ENCODE data around the gene CLIP2.
"Not testable (repeated sequence)": the region's sequence is repeated elsewhere in the genome, so short reads cannot be mapped to it uniquely, and the experiment has no call there.

CLIP2 gene

DNA sequence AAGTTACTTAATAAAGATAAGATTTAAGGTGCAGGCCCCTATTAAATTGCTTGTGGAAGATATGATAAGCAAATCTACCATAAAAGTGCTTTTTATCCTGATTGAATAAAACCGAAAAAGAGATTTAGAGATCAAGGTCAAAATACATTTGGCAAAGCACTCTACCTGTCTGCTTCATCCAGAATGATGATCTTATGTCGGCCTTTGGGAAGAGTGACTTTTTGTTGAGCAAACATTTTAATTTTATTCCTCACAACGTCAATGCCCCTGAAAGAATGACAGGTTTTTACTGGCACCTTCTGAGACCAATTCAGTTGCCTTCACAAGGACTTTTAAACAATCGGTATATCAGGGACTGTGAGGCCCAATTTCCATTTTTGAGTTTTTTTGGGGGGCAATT lies 42.7 kb upstream of the CLIP2 start:
- Histone ChIP-seq H3K27me3 (ENCODE audit: insufficient read depth, low read length, poor library complexity) (no peaks in the 10 kb centered on the region), H3K9ac (ENCODE audit: low read depth, low read length) (0 out of 2 replicates have a peak overlapping the region, but pooled peaks have one; percentile 3), H3K4me1 (ENCODE audit: insufficient read depth, low read length) (peaks cover 55% of the 10 kb centered on the region), H3K4me2 (ENCODE audit: insufficient read depth, low read length) (no peak overlapping the region), H3K36me3 (ENCODE audit: insufficient read depth, low read length) (peaks cover 89% of the 10 kb centered on the region), H2AFZ (ENCODE audit: low read depth, low read length) (no peak overlapping the region), H3K9me3 (ENCODE audit: insufficient read depth, low read length, severe bottlenecking) (no peaks in the 10 kb centered on the region), H3K79me2 (ENCODE audit: insufficient read depth, low read length) (peaks cover 83% of the 10 kb centered on the region), H3K4me3 (ENCODE audit: low read depth in 1 of 2, low read length in 2 of 2) (no peak overlapping the region), H3K27ac (ENCODE audit: low read length) (no peak overlapping the region), H4K20me1 (ENCODE audit: insufficient read depth, low read length) (peaks cover 29% of the 10 kb centered on the region)
- ATAC-seq (ENCODE audit: insufficient read depth, low read depth) (no peak), DNase-seq (no peak)
- TF ChIP-seq, protein P1, sequence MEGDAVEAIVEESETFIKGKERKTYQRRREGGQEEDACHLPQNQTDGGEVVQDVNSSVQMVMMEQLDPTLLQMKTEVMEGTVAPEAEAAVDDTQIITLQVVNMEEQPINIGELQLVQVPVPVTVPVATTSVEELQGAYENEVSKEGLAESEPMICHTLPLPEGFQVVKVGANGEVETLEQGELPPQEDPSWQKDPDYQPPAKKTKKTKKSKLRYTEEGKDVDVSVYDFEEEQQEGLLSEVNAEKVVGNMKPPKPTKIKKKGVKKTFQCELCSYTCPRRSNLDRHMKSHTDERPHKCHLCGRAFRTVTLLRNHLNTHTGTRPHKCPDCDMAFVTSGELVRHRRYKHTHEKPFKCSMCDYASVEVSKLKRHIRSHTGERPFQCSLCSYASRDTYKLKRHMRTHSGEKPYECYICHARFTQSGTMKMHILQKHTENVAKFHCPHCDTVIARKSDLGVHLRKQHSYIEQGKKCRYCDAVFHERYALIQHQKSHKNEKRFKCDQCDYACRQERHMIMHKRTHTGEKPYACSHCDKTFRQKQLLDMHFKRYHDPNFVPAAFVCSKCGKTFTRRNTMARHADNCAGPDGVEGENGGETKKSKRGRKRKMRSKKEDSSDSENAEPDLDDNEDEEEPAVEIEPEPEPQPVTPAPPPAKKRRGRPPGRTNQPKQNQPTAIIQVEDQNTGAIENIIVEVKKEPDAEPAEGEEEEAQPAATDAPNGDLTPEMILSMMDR (IDR thresholded peaks at IDR 0.05; ENCODE audit: borderline replicate concordance, extremely low read depth, low read length, poor library complexity, severe bottlenecking): no peak
- no peak for TF ChIP-seq EZH2 (IDR thresholded peaks at IDR 0.05; ENCODE audit: borderline replicate concordance, low read depth, low read length, severe bottlenecking)

DNA sequence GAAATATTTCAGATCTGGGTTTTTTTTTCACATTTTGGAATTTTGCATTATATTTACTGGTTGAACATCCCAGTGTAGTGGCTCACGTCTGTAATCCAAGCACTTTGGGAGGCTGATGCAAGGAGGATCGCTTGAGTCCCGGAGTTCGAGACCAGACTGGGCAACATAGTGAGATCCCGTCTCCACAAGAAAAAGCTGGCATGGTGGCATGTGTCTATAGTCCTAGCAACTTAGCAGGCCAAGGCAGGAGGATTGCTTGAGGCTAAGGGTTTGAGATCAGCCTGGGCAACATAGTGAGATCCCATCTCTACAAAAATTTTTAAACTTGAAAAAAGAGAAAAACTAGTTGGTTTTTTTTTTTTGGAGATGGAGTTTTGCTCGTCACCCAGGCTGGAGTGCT lies 41.1 kb upstream of the CLIP2 start:
- Histone ChIP-seq H3K9me3 (ENCODE audit: insufficient read depth, low read length, severe bottlenecking) (no peaks in the 10 kb centered on the region), H3K4me1 (ENCODE audit: insufficient read depth, low read length) (peaks cover 54% of the 10 kb centered on the region), H3K9ac (ENCODE audit: low read depth, low read length) (no peak overlapping the region; the same call in 1 of the 2 replicates), H3K4me2 (ENCODE audit: insufficient read depth, low read length) (peak overlapping the region; percentile 1; the same call in 1 of the 2 replicates), H4K20me1 (ENCODE audit: insufficient read depth, low read length) (peaks cover 27% of the 10 kb centered on the region), H3K4me3 (ENCODE audit: low read depth in 1 of 2, low read length in 2 of 2) (no peak overlapping the region), H3K27me3 (ENCODE audit: insufficient read depth, low read length, poor library complexity) (no peaks in the 10 kb centered on the region), H3K27ac (ENCODE audit: low read length) (no peak overlapping the region), H2AFZ (ENCODE audit: low read depth, low read length) (no peak overlapping the region), H3K79me2 (ENCODE audit: insufficient read depth, low read length) (peaks cover 78% of the 10 kb centered on the region), H3K36me3 (ENCODE audit: insufficient read depth, low read length) (peaks cover 83% of the 10 kb centered on the region)
- no peak for DNase-seq
- TF ChIP-seq EZH2 (IDR thresholded peaks at IDR 0.05; ENCODE audit: borderline replicate concordance, low read depth, low read length, severe bottlenecking): no peak
- TF ChIP-seq, protein P1 (IDR thresholded peaks at IDR 0.05; ENCODE audit: borderline replicate concordance, extremely low read depth, low read length, poor library complexity, severe bottlenecking): no peak
- ATAC-seq (ENCODE audit: insufficient read depth, low read depth): no peak

DNA sequence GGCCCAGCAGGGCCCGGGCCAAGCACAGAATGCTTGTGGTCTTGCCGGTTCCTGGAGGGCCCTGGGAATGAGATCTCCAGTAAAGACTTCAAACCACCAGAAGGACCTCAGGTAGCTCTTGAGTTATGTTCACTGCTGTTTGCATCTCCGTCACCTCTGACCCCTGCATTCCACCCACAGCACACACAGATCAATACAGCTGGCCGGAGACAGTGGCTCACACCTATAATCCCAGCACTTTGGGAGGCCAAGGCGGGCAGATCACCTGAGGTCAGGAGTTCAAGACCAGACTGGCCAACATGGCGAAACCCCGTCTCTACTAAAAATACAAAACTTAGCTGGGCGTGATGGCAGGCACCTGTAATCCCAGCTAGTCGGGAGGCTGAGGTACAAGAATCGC lies 40.1 kb upstream of the CLIP2 start:
- Histone ChIP-seq H4K20me1 (ENCODE audit: insufficient read depth, low read length) (peaks cover 29% of the 10 kb centered on the region), H3K4me1 (ENCODE audit: insufficient read depth, low read length) (peaks cover 57% of the 10 kb centered on the region), H3K79me2 (ENCODE audit: insufficient read depth, low read length) (peaks cover 82% of the 10 kb centered on the region), H3K36me3 (ENCODE audit: insufficient read depth, low read length) (peaks cover 80% of the 10 kb centered on the region), H3K4me2 (ENCODE audit: insufficient read depth, low read length) (peak overlapping the region; percentile 42; the same call in 1 of the 2 replicates)
- H3K4me3 ChIP-seq (ENCODE audit: low read depth in 1 of 2, low read length in 2 of 2); H2AFZ ChIP-seq (ENCODE audit: low read depth, low read length); H3K27ac ChIP-seq (ENCODE audit: low read length); H3K9ac ChIP-seq (ENCODE audit: low read depth, low read length); H3K9me3 ChIP-seq (ENCODE audit: insufficient read depth, low read length, severe bottlenecking); H3K27me3 ChIP-seq (ENCODE audit: insufficient read depth, low read length, poor library complexity); ATAC-seq (ENCODE audit: insufficient read depth, low read depth); DNase-seq: not testable (repeated sequence)

DNA sequence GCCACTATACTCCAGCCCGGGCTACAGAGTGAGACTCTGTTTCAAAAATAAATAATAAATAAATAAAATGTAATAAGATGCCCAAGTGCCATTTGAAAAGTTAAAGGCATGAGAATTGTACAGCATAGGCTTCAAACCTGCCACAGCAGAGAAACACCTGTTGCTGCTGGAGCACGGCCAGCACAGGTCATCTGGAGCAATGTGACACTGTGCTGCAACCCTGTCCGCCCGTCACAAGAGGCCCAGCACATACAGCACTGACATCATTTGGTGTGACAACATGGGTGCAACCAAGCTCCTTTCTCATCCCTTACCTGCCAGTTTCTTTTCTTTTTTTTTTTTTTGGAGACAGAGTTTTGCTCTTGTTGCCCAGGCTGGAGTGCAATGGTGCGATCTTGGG lies 36.3 kb upstream of the CLIP2 start:
- H3K4me3 ChIP-seq (ENCODE audit: low read depth in 1 of 2, low read length in 2 of 2): peak overlapping the region; percentile 86 to 90; a peak in 3 of 4 replicates
- H3K4me1 ChIP-seq (ENCODE audit: insufficient read depth, low read length): peaks cover 58% of the 10 kb centered on the region
- H4K20me1 ChIP-seq (ENCODE audit: insufficient read depth, low read length): peaks cover 29% of the 10 kb centered on the region
- H3K36me3 ChIP-seq (ENCODE audit: insufficient read depth, low read length): peaks cover 54% of the 10 kb centered on the region
- TF ChIP-seq, protein P1 (IDR thresholded peaks at IDR 0.05; ENCODE audit: borderline replicate concordance, extremely low read depth, low read length, poor library complexity, severe bottlenecking): no peak
- no peak for TF ChIP-seq EZH2 (IDR thresholded peaks at IDR 0.05; ENCODE audit: borderline replicate concordance, low read depth, low read length, severe bottlenecking)
- no peaks in the 10 kb centered on the region for H3K27me3 ChIP-seq (ENCODE audit: insufficient read depth, low read length, poor library complexity)
- H3K27ac ChIP-seq (ENCODE audit: low read length): peak overlapping the region; percentile 98
- peaks cover 70% of the 10 kb centered on the region for H3K79me2 ChIP-seq (ENCODE audit: insufficient read depth, low read length)
- DNase-seq (no peak), ATAC-seq (ENCODE audit: insufficient read depth, low read depth) (no peak)
- no peak overlapping the region for H2AFZ ChIP-seq (ENCODE audit: low read depth, low read length)
- H3K4me2 ChIP-seq (ENCODE audit: insufficient read depth, low read length): peak overlapping the region; percentile 96
- peak overlapping the region; percentile 99 for H3K9ac ChIP-seq (ENCODE audit: low read depth, low read length)
- H3K9me3 ChIP-seq (ENCODE audit: insufficient read depth, low read length, severe bottlenecking): no peaks in the 10 kb centered on the region
